Activated gamma-delta T cell (primary cell): ENCODE measurements around the gene MAP1B.

Experiments
- DNase-seq: peaks from one replicate; lab custom pipeline; 2025; lab: John Stamatoyannopoulos, UW

MAP1B gene

DNA sequence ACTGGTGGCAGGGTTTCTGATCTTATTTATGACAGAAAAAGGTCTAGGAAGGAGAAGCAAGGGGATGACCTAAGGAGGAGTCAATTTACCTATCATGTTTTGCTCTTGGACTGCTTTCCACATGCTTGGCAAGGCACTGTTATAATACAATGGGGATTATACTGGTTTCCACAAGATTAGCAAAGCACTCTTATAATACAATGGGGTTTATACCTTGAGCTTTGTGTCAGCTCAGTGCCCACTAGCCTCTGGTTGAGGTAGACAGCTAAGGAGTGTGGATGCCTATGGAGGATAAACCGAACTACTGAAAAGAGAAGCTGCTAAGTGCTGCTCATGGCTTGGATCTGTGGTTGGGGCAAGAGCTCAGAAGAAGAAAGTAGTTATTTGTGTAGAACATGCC lies 144.1 kb downstream of the MAP1B start:
- DNase-seq = no peak

DNA sequence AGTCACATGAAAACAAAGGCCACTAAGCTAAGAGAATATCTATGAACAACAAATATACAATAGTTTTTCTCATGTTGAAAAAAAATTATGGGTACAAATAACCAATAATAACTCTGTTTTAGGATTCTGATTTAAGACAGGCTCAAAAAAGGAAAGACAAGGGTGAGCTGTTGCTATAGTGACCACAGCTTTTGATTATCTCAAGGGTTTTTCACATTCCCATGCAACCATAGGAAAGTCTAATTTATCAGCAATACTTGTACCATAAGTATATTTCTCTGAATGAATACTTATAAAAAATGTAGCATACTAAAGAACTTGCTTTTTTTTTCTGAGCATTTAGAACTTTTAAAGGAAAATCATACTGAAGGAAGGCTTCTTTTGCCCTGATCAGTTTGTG lies 144.7 kb downstream of the MAP1B start:
- DNase-seq = no peak

- DNase-seq = no peak
Observed at GRCh38 chr5:72252574-72253155, 145.4 kb downstream of the MAP1B start.

DNA sequence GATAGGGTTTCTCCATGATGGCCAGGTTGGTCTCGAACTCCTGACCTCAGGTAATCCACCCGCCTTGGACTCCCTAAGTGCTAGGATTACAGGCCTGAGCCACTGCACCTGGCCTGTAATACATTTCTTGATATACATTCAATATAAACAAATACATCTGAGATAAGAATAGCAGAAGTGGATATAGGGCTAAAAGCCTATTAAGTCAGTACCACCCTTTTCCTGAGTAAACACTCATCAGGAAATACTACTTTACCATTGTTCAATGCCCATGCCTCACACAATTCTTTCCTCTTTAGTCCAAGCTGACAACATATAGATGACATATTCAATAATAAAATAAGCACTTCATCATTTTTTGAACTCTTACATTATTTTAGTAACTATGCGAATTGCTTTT lies 148.0 kb downstream of the MAP1B start:
- no peak for DNase-seq

GRCh38 chr5:72255670-72256069 lies 148.4 kb downstream of the MAP1B start:
- no peak for DNase-seq

GRCh38 chr5:72256536-72256935 lies 149.3 kb downstream of the MAP1B start:
- DNase-seq = no peak
